Nephron progenitor cell (in vitro differentiated cells): ENCODE data around the gene FMC1.
"Not testable (repeated sequence)": the region's sequence is repeated elsewhere in the genome, so short reads cannot be mapped to it uniquely, and the experiment has no call there.

Experiments
- DNase-seq: peaks from one replicate; pipeline ENCODE4 v3.0.0; 2021
- H3K27ac Mint-ChIP-seq: 2 replicates; pipeline ENCODE4 v1.8.0; 2021; ENCODE audit warnings: mild to moderate bottlenecking, moderate library complexity, mixed read lengths
- H3K27me3 Mint-ChIP-seq: 2 replicates; pipeline ENCODE4 v1.8.0; 2021; ENCODE audit warnings: mild to moderate bottlenecking, low read depth, mixed read lengths; ENCODE audit not compliant: poor library complexity
- H3K36me3 Mint-ChIP-seq: 2 replicates; pipeline ENCODE4 v1.8.0; 2021; ENCODE audit warnings: low read depth, mixed read lengths
- H3K4me1 Mint-ChIP-seq: 2 replicates; pipeline ENCODE4 v1.8.0; 2021; ENCODE audit warnings: mixed read lengths
- H3K4me3 Mint-ChIP-seq: 2 replicates; pipeline ENCODE4 v1.8.0; 2021; ENCODE audit warnings: mild to moderate bottlenecking, moderate library complexity, mixed read lengths
- H3K9me3 Mint-ChIP-seq: 2 replicates; pipeline ENCODE4 v1.8.0; 2021; ENCODE audit warnings: mild to moderate bottlenecking, moderate library complexity, mixed read lengths
- TF ChIP-seq, protein P1 (sequence below): fragments of 200-600 bp; sonication (generic); IDR thresholded peaks from 2 replicates; pipeline ENCODE4 v1.5.0; 2021; ENCODE audit warnings: antibody characterized with exemption

FMC1 gene

GRCh38 chr7:139328375-139328774 is 12.8 kb upstream of the FMC1 start:
- Mint-ChIP-seq H3K4me3 (no peak overlapping the region), H3K9me3 (no peaks in the 10 kb centered on the region), H3K27me3 (peaks cover 7% of the 10 kb centered on the region), H3K36me3 (no peaks in the 10 kb centered on the region), H3K4me1 (peaks cover 5% of the 10 kb centered on the region), H3K27ac (no peak overlapping the region)
- no peak for DNase-seq
- TF ChIP-seq, protein P1, sequence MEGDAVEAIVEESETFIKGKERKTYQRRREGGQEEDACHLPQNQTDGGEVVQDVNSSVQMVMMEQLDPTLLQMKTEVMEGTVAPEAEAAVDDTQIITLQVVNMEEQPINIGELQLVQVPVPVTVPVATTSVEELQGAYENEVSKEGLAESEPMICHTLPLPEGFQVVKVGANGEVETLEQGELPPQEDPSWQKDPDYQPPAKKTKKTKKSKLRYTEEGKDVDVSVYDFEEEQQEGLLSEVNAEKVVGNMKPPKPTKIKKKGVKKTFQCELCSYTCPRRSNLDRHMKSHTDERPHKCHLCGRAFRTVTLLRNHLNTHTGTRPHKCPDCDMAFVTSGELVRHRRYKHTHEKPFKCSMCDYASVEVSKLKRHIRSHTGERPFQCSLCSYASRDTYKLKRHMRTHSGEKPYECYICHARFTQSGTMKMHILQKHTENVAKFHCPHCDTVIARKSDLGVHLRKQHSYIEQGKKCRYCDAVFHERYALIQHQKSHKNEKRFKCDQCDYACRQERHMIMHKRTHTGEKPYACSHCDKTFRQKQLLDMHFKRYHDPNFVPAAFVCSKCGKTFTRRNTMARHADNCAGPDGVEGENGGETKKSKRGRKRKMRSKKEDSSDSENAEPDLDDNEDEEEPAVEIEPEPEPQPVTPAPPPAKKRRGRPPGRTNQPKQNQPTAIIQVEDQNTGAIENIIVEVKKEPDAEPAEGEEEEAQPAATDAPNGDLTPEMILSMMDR: no peak

DNA sequence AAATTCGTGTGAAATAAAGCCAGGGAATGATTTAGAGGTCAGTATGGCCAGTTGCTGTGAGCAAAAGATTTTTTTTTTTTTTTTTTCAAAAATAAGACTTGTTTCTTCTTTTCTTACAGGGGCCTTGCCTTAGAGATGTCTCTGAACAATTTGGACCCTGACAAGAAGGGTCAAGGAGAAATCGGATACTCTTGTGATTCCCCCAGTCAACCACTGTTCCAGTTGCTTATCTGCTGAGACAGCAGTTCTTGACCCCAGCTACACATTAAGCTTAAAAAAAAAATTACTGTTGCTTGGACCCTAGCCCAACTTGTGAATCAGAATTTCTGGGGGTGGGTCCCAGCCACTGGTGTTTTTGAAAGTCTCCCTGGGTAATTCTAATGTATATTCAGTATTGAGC is 12.0 kb upstream of the FMC1 start:
- no peaks in the 10 kb centered on the region for H3K36me3 Mint-ChIP-seq
- TF ChIP-seq, protein P1: no peak
- peaks cover 5% of the 10 kb centered on the region for H3K4me1 Mint-ChIP-seq
- H3K9me3 Mint-ChIP-seq: no peaks in the 10 kb centered on the region
- H3K27me3 Mint-ChIP-seq: peaks cover 7% of the 10 kb centered on the region
- no peak overlapping the region for H3K4me3 Mint-ChIP-seq
- DNase-seq: no peak
- H3K27ac Mint-ChIP-seq: no peak overlapping the region

GRCh38 chr7:139330333-139331030 is 10.7 kb upstream of the FMC1 start:
- H3K27me3 Mint-ChIP-seq: peaks cover 10% of the 10 kb centered on the region
- no peak overlapping the region for H3K4me3 Mint-ChIP-seq
- peaks cover 5% of the 10 kb centered on the region for H3K4me1 Mint-ChIP-seq
- H3K36me3 Mint-ChIP-seq: no peaks in the 10 kb centered on the region
- no peak for DNase-seq
- no peak overlapping the region for H3K27ac Mint-ChIP-seq
- no peaks in the 10 kb centered on the region for H3K9me3 Mint-ChIP-seq
- TF ChIP-seq, protein P1: no peak

GRCh38 chr7:139332697-139333359 is 8.3 kb upstream of the FMC1 start:
- no peaks in the 10 kb centered on the region for H3K36me3 Mint-ChIP-seq
- H3K4me3 Mint-ChIP-seq: no peak overlapping the region
- H3K27me3 Mint-ChIP-seq: peaks cover 11% of the 10 kb centered on the region
- no peak for DNase-seq
- TF ChIP-seq, protein P1: no peak
- H3K4me1 Mint-ChIP-seq: peaks cover 5% of the 10 kb centered on the region
- no peak overlapping the region for H3K27ac Mint-ChIP-seq
- H3K9me3 Mint-ChIP-seq: no peaks in the 10 kb centered on the region

- peaks cover 11% of the 10 kb centered on the region for H3K27me3 Mint-ChIP-seq
- not testable (repeated sequence) for DNase-seq, H3K9me3 Mint-ChIP-seq, H3K36me3 Mint-ChIP-seq, H3K27ac Mint-ChIP-seq, H3K4me1 Mint-ChIP-seq, H3K4me3 Mint-ChIP-seq
Measured at GRCh38 chr7:139333443-139333842, 7.7 kb upstream of the FMC1 start.

DNA sequence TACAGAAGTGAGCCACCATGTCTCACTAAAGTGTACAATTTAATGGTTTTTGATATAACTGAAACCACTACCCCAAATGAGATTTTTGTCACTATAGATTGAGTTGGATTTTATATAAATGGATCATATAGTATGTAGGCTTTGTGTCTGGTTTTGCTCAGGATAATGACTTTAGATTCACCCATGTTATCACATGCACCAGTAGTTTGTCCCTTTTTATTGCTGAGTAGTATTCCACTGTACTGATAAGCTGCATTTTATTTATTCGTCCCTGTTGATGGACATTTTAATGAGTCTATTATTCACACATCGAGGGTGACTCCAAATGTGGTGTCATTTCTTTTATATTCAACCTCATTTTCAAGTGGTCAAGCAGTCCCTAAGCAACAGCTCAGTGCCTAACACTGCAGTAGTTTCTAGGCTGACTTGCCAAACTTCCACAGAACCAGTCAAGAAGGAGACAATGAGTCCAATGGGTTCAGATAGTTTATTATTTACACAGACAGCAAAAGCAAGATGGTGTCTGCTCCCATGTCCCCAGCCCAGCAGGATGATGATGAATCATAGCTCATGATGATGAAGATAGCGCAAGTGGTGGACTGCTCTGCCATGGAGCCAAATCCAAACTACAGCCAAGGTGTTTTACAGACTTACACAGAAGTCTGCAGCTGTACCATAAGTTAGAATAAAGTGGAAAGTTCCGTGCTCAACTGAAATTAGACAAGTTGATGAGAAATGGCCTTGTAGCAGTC is 6.6 kb upstream of the FMC1 start:
- DNase-seq: no peak
- TF ChIP-seq, protein P1: no peak
- Mint-ChIP-seq H3K27ac (no peak overlapping the region), H3K4me1 (peaks cover under 1% of the 10 kb centered on the region), H3K9me3 (peaks cover 8% of the 10 kb centered on the region), H3K4me3 (no peak overlapping the region), H3K27me3 (peaks cover 8% of the 10 kb centered on the region), H3K36me3 (peaks cover 6% of the 10 kb centered on the region)
